OCI-LY3 (cell line): Measurements from ENCODE around the gene OVCH2.
A peak's percentile ranks its signal among the peaks of the same experiment; 100 is the strongest.
"Not testable (repeated sequence)": the region's sequence is repeated elsewhere in the genome, so short reads cannot be mapped to it uniquely, and the experiment has no call there.

Experiments
- H2AFZ ChIP-seq: fragments of 200-600, 300-600 bp; shearing (Covaris generic); 2 replicates; pipeline ENCODE4 v1.6.0; 2014; ENCODE audit warnings: antibody characterized with exemption, low read depth, low read length
- H3K27ac ChIP-seq: fragments of 200-600, 300-600 bp; sonication (generic); 2 replicates; pipeline ENCODE4 v1.5.1; 2014; ENCODE audit warnings: mild to moderate bottlenecking, low read length, moderate library complexity, mixed read lengths
- H3K27me3 ChIP-seq: fragments of 200-600, 300-600 bp; sonication (generic); 2 replicates; pipeline ENCODE4 v1.6.1; 2014; ENCODE audit warnings: low read depth, low read length, mixed read lengths
- H3K36me3 ChIP-seq: fragments of 200-600, 300-600 bp; sonication (generic); replicated peaks from 2 replicates; pipeline ENCODE3; 2014; ENCODE audit warnings: low read depth, low read length, mixed read lengths
- H3K4me1 ChIP-seq: fragments of 300-600, 200-600 bp; sonication (generic); 2 replicates; pipeline ENCODE4 v1.6.1; 2014; ENCODE audit warnings: low read length, mixed read lengths
- H3K4me2 ChIP-seq: fragments of 200-600, 300-600 bp; sonication (generic); 2 replicates; pipeline ENCODE4 v1.6.1; 2014; ENCODE audit warnings: low read length, mixed read lengths
- H3K4me3 ChIP-seq: fragments of 300-600, 200-600 bp; sonication (generic); 2 replicates; pipeline ENCODE4 v1.5.1; 2014; ENCODE audit warnings: antibody characterized with exemption, mild to moderate bottlenecking, low read length, moderate library complexity
- H3K79me2 ChIP-seq: fragments of 300-600, 200-600 bp; shearing (Covaris generic); 2 replicates; pipeline ENCODE4 v1.6.1; 2014; ENCODE audit warnings: mild to moderate bottlenecking, low read length, mixed read lengths
- H3K9ac ChIP-seq: fragments of 300-600, 200-600 bp; shearing (Covaris generic); 2 replicates; pipeline ENCODE4 v1.6.0; 2014; ENCODE audit warnings: mild to moderate bottlenecking, low read length, moderate library complexity
- H3K9me3 ChIP-seq: fragments of 200-600, 300-600 bp; shearing (Covaris generic); 2 replicates; pipeline ENCODE4 v1.6.1; 2014; ENCODE audit warnings: low read length, mixed read lengths; ENCODE audit not compliant: insufficient read depth
- H4K20me1 ChIP-seq: fragments of 200-600, 300-600 bp; sonication (generic); 2 replicates; pipeline ENCODE4 v1.6.1; 2016; ENCODE audit warnings: low read length, mixed read lengths; ENCODE audit not compliant: insufficient read depth
- CTCF ChIP-seq: fragments of 200-600, 300-600 bp; sonication (generic); IDR thresholded peaks from 2 replicates; pipeline ENCODE4 v1.5.1; 2014; ENCODE audit warnings: antibody characterized with exemption, low read length, low read depth
- EZH2phosphoT487 ChIP-seq: fragments of 200-600 bp; shearing (Covaris generic); IDR thresholded peaks from 2 replicates; pipeline ENCODE4 v1.6.1; 2018; ENCODE audit warnings: antibody characterized with exemption, mixed run types, low read depth

OVCH2 gene

GRCh38 chr11:7664867-7665266 is 41.4 kb downstream of the OVCH2 start:
- H3K4me1 ChIP-seq, result peaks cover 11% of the 10 kb centered on the region; the same call in 1 of the 2 replicates

GRCh38 chr11:7663531-7663930 is 42.7 kb downstream of the OVCH2 start:
- not testable (repeated sequence) for H3K79me2 ChIP-seq, H2AFZ ChIP-seq, H3K4me2 ChIP-seq, H3K4me3 ChIP-seq, H3K9me3 ChIP-seq, H3K27ac ChIP-seq, H3K9ac ChIP-seq, H4K20me1 ChIP-seq, H3K27me3 ChIP-seq
- peaks cover 11% of the 10 kb centered on the region; the same call in 1 of the 2 replicates for H3K4me1 ChIP-seq
- peaks cover 40% of the 10 kb centered on the region for H3K36me3 ChIP-seq

More at GRCh38 chr11:7664867-7665266, 41.4 kb downstream of the OVCH2 start:
- Histone ChIP-seq H3K27ac (no peak overlapping the region), H3K4me3 (no peak overlapping the region), H2AFZ (no peak overlapping the region), H3K9me3 (no peaks in the 10 kb centered on the region), H3K79me2 (no peaks in the 10 kb centered on the region), H4K20me1 (peaks cover 4% of the 10 kb centered on the region; the same call in 1 of the 2 replicates), H3K9ac (no peak overlapping the region), H3K4me2 (no peak overlapping the region), H3K27me3 (no peaks in the 10 kb centered on the region), H3K36me3 (peaks cover 53% of the 10 kb centered on the region)
- TF ChIP-seq EZH2phosphoT487 (no peak), CTCF (no peak)

- no peaks in the 10 kb centered on the region for H3K4me1 ChIP-seq
- H3K9me3 ChIP-seq, result no peaks in the 10 kb centered on the region
- peaks cover 43% of the 10 kb centered on the region for H3K36me3 ChIP-seq
- no peak overlapping the region for H3K27ac ChIP-seq
- TF ChIP-seq CTCF (peak; percentile 44), EZH2phosphoT487 (no peak)
- H3K79me2 ChIP-seq, result no peaks in the 10 kb centered on the region
- no peak overlapping the region for H2AFZ ChIP-seq
- no peaks in the 10 kb centered on the region for H3K27me3 ChIP-seq
- H3K9ac ChIP-seq, result no peak overlapping the region
- H3K4me3 ChIP-seq, result no peak overlapping the region
- no peaks in the 10 kb centered on the region for H4K20me1 ChIP-seq
- H3K4me2 ChIP-seq, result no peak overlapping the region
These were observed 48.8 kb downstream of the OVCH2 start for GRCh38 chr11:7657306-7658025.

- H3K9ac ChIP-seq, result no peak overlapping the region
- H3K27ac ChIP-seq, result no peak overlapping the region
- no peak overlapping the region for H3K4me3 ChIP-seq
- H3K36me3 ChIP-seq, result peaks cover 50% of the 10 kb centered on the region
- no peaks in the 10 kb centered on the region for H3K9me3 ChIP-seq
- no peak overlapping the region for H2AFZ ChIP-seq
- no peaks in the 10 kb centered on the region for H4K20me1 ChIP-seq
- no peaks in the 10 kb centered on the region for H3K27me3 ChIP-seq
- no peaks in the 10 kb centered on the region for H3K4me1 ChIP-seq
- H3K4me2 ChIP-seq, result no peak overlapping the region
- H3K79me2 ChIP-seq, result no peaks in the 10 kb centered on the region
- TF ChIP-seq EZH2phosphoT487, result no peak
- TF ChIP-seq CTCF, result no peak
These were observed 49.6 kb downstream of the OVCH2 start for GRCh38 chr11:7656704-7657103.
